Esophagus squamous epithelium (tissue), 5 donors: Measurements from ENCODE around the gene ADAMTSL3. TPM values are rescaled to one million over a fixed set of nuclear protein-coding genes. Genes with fewer than 3 reads are reported as not detected.

Source experiments
- DNase-seq: peaks from one replicate; lab custom pipeline; 2025; lab: John Stamatoyannopoulos, UW
- H3K27ac ChIP-seq, 4 donors: fragments of 200-600 bp; sonication (generic); one replicate each; pipeline ENCODE4 v1.5.1; 2016 to 2019; ENCODE audit warnings: mild to moderate bottlenecking in 1 of 4
- H3K27me3 ChIP-seq, 4 donors: fragments of 200-600 bp; sonication (generic); 1 replicate in 3 of 4; 2 replicates in 1 of 4; pipeline versions ENCODE4 v1.5.1 to v1.6.0; 2017 to 2021; ENCODE audit warnings: antibody characterized with exemption in 1 of 4
- H3K36me3 ChIP-seq, 3 donors: fragments of 200-600 bp; sonication (generic); one replicate each; pipeline ENCODE4 v1.5.1; 2016 to 2019
- H3K4me1 ChIP-seq, 3 donors: fragments of 200-600 bp; sonication (generic); one replicate each; pipeline ENCODE4 v1.5.1; 2017 to 2019
- H3K4me3 ChIP-seq, 4 donors: fragments of 200-600 bp; sonication (generic); 1 replicate in 3 of 4; 2 replicates in 1 of 4; pipeline ENCODE4 v1.5.1; 2016 to 2019; ENCODE audit warnings: mild to moderate bottlenecking in 2 of 4, moderate library complexity in 1 of 4
- H3K9me3 ChIP-seq, 3 donors: fragments of 200-600 bp; sonication (generic); one replicate each; pipeline ENCODE4 v1.5.1; 2016 to 2019
- POLR2A ChIP-seq, 4 donors: fragments of 450-650 bp; IDR thresholded peaks; one replicate each; pipeline ENCODE4 v1.6.1; 2017; ENCODE audit warnings: antibody characterized with exemption in 4 of 4, mild to moderate bottlenecking in 4 of 4, moderate library complexity in 3 of 4
- WGBS, 2 donors: methylation state at CpG; one replicate each; pipeline ENCODE4 v1.1.5; 2018; 5-methylcytosine and 5-hydroxymethylcytosine counted together
- intact Hi-C: fragments of 100-400 bp; cut with DNase I; formaldehyde crosslinking; loops from one replicate; pipeline ENCODE4 v1.15.0; 2022
- total RNA-seq, 4 donors: library from RNA; depleted of rRNA; stranded (reverse); fragments of >200 nt; gene quantifications; one replicate each; pipeline ENCODE4 v1.1.0, GENCODE V29; 2016
- TF ChIP-seq, protein P1 (sequence below), 6 experiments: fragments of 450-650 bp in 4 of 6; fragments of 200-600 bp in 2 of 6; sonication (generic) in 2 of 6; IDR thresholded peaks; one replicate each; pipeline ENCODE4 v1.5.1; 2016 to 2019; ENCODE audit warnings: antibody characterized with exemption in 6 of 6, mild to moderate bottlenecking in 4 of 6, moderate library complexity in 4 of 6
- donor health status: DM: yes; HTN: yes; CAD: no.

ADAMTSL3 gene
- total RNA-seq, 4 donors from 2014 or later: 0.11 to 3.2 (median 0.79) TPM

DNA sequence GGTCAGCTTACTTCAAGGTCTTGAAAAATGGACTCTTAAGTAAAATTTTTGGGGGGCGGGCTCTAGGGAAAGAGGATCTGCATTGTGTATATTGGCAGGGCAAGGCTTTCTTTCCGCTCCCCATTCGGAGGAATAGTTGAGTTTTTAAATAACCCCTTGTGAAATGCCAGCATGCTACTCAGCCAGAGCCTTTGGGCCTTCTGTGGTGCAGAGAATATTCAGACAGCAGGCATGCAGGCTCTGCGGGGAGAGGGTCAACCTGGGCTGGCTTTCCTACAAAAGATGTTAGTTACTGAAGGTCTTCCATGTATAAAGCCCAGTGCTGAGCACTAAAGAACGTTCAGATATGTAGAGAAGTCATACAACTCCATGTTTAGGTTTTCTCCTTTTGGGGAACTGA, 40.6 kb downstream of the ADAMTSL3 start:
- Histone ChIP-seq H3K4me1 (peaks cover 0 to 14% (median 0%) of the 10 kb centered on the region in 3 donors), H3K36me3 (no peaks in the 10 kb centered on the region), H3K4me3 (no peak overlapping the region), H3K9me3 (no peaks in the 10 kb centered on the region), H3K27ac (peak overlapping the region in 2 of 4 donors; percentile 17 to 22), H3K27me3 (no peaks in the 10 kb centered on the region)
- TF ChIP-seq, protein P1, sequence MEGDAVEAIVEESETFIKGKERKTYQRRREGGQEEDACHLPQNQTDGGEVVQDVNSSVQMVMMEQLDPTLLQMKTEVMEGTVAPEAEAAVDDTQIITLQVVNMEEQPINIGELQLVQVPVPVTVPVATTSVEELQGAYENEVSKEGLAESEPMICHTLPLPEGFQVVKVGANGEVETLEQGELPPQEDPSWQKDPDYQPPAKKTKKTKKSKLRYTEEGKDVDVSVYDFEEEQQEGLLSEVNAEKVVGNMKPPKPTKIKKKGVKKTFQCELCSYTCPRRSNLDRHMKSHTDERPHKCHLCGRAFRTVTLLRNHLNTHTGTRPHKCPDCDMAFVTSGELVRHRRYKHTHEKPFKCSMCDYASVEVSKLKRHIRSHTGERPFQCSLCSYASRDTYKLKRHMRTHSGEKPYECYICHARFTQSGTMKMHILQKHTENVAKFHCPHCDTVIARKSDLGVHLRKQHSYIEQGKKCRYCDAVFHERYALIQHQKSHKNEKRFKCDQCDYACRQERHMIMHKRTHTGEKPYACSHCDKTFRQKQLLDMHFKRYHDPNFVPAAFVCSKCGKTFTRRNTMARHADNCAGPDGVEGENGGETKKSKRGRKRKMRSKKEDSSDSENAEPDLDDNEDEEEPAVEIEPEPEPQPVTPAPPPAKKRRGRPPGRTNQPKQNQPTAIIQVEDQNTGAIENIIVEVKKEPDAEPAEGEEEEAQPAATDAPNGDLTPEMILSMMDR (IDR thresholded peaks at IDR 0.05): no peak
- no peak for TF ChIP-seq POLR2A (IDR thresholded peaks at IDR 0.05)
- intact Hi-C loops: no loop called here
- DNase-seq: no peak
- WGBS, 2 donors: 55 to 75% methylated on average over 5 of the region's 5 CpGs

DNA sequence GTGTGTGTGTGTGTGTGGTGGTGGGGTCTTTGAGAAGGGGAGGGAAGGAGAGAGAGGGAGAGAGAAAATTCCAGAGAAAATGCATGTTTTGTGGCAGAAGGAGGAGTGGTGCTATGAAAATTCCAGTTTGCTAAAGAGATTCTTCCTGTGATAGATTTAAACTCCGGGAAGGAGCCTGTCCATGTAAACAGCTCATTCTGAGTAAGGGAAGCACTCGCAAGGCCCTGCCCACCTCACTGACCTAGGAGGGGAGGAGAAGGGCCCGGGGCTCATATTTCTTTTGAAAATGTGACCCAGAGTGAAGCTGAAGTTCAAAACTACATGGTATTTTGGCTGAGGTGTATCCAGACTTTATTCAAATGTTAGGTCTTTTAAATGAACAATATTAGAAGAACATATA, 41.3 kb downstream of the ADAMTSL3 start:
- TF ChIP-seq, protein P1 (IDR thresholded peaks at IDR 0.05): no peak
- TF ChIP-seq POLR2A (IDR thresholded peaks at IDR 0.05): no peak
- H3K9me3 ChIP-seq: no peaks in the 10 kb centered on the region
- DNase-seq: no peak
- WGBS, 2 donors: 26 to 48% methylated on average over 3 of the region's 3 CpGs
- H3K36me3 ChIP-seq: no peaks in the 10 kb centered on the region
- no peak overlapping the region for H3K27ac ChIP-seq
- intact Hi-C loops: no loop called here
- H3K4me1 ChIP-seq: peaks cover 0 to 14% (median 0%) of the 10 kb centered on the region in 3 donors
- no peak overlapping the region for H3K4me3 ChIP-seq
- no peaks in the 10 kb centered on the region for H3K27me3 ChIP-seq

DNA sequence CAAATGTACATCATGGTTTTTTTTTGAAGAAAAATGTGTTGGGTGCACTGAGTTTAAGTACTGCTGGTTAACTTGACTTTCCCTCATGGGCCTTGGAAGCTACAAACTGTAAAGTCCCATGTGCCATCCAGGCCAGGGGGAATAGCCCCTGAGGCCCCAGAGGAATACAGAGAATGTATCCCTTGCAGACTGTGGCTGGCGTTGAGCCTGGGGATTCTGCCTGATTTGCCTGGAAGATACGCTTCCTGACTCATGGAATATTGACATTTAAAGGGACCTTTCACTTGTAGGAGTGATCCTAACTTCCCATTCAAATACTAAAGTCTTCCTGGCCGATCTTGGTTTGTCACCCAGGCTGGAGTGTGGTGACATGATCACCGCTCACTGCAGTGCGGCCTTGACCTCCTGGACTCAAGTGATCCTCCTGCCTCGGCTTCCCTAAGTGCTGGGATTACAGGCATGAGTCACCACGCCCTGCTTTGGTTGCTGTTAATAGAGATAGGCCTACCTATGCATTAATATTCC, 42.0 kb downstream of the ADAMTSL3 start:
- Histone ChIP-seq H3K27me3 (no peaks in the 10 kb centered on the region), H3K36me3 (no peaks in the 10 kb centered on the region), H3K4me3 (no peak overlapping the region), H3K4me1 (peaks cover 0 to 14% (median 0%) of the 10 kb centered on the region in 3 donors), H3K27ac (no peak overlapping the region), H3K9me3 (no peaks in the 10 kb centered on the region)
- TF ChIP-seq POLR2A (IDR thresholded peaks at IDR 0.05): no peak
- TF ChIP-seq, protein P1 (IDR thresholded peaks at IDR 0.05): no peak
- WGBS, 2 donors: 76 to 78% methylated on average over 4 to 7 of the region's 7 CpGs
- no peak for DNase-seq
- intact Hi-C loops: no loop called here

DNA sequence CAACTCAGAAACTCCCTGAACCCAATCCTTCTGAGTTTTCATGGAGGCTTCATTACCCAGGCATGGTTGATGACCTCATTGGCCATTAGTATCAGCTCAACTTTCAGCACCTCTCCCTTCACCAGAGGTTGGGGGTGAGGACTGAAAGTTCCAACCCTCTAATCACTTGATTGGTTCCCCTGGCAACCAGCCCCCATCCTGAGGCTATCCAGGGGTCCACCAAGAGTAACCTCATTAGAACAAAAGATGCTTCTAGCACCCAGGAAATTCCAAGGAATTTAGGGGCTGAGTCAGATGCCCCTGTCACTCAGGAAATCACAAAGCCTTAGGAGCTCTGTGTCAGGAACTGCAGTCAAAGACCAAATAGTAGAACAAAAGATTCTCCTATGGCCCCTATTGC, 43.8 kb downstream of the ADAMTSL3 start:
- DNase-seq: no peak
- peaks cover 0 to 14% (median 0%) of the 10 kb centered on the region in 3 donors for H3K4me1 ChIP-seq
- intact Hi-C loops: no loop called here
- H3K27me3 ChIP-seq: no peaks in the 10 kb centered on the region
- no peaks in the 10 kb centered on the region for H3K9me3 ChIP-seq
- no peaks in the 10 kb centered on the region for H3K36me3 ChIP-seq
- H3K27ac ChIP-seq: no peak overlapping the region
- H3K4me3 ChIP-seq: no peak overlapping the region
- TF ChIP-seq, protein P1 (IDR thresholded peaks at IDR 0.05): no peak

DNA sequence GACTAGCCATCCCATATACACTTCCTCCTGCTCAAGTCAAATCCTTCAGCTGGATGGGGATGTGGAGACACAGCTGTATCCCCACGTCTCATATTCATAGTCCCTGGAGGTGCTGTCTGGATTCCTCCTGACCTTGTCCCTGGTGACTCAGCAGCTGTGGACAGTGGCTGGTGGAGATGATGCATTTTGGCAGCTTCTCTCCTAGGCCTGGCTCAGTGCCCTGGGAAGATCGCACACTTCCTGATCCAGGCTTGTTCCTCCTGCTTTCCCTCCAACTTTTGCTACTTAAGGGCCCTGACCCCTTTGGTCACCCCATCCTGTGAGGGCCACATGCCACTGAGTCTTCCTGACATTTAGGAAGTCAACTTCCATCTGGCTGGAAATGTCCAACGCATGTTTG, 44.4 kb downstream of the ADAMTSL3 start:
- 54 to 56% methylated on average over 3 of the region's 3 CpGs for WGBS, 2 donors
- no peak for DNase-seq

More for the DNA sequence above, 44.4 kb downstream of the ADAMTSL3 start:
- H3K4me1 ChIP-seq: peaks cover 0 to 14% (median 0%) of the 10 kb centered on the region in 3 donors
- intact Hi-C loops: no loop called here
- no peaks in the 10 kb centered on the region for H3K36me3 ChIP-seq
- H3K27me3 ChIP-seq: no peaks in the 10 kb centered on the region
- TF ChIP-seq, protein P1 (IDR thresholded peaks at IDR 0.05): no peak
- TF ChIP-seq POLR2A (IDR thresholded peaks at IDR 0.05): no peak
- H3K4me3 ChIP-seq: no peak overlapping the region
- no peak overlapping the region for H3K27ac ChIP-seq
- H3K9me3 ChIP-seq: no peaks in the 10 kb centered on the region
